DND-41 (cell line): Measurements from ENCODE around the gene TCEANC2.

ENCODE experiments used
- EZH2 ChIP-seq: IDR thresholded peaks from 3 replicates; pipeline ENCODE4 v1.6.1; 2012; ENCODE audit warnings: borderline replicate concordance, low read depth, mild to moderate bottlenecking, moderate library complexity, low read length, inconsistent platforms; ENCODE audit not compliant: severe bottlenecking
- TF ChIP-seq, protein P1 (sequence below): IDR thresholded peaks from 2 replicates; pipeline ENCODE4 v1.5.1; 2012; ENCODE audit warnings: borderline replicate concordance, low read length, moderate library complexity, mild to moderate bottlenecking; ENCODE audit not compliant: poor library complexity, severe bottlenecking; ENCODE audit errors: extremely low read depth

DNA sequence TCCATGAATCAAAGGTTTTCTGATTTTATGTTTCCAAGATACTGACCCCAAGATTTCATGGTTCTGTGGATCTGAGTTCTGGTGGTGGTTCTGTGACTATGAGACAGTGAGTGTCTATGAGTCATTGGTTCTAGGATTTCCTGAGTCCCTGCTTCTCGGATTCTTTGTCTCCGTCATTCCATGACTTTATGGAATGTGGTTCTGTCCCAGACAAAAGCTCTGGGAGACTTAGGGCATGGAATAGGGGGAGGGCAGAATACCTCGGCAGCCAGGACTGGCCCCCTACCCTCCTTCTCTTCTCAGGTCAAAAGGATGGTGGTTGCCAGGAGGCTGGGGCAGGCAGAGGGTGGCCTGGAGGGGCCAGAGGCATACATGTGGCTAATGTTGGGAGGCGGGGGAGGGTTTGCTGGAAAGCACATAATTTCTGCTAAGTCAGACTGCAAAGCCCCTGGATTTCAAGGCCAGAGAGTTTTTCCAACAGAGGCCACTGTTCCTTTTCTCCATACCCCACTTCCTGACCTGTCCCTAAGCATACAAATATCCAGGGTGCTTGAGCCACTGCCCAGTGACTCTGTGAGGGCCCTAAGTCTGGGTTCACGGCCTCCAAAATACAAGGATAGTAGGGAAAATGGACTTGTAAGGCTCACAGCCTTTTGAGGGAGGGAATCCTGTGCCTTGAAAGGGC lies 82.2 kb downstream of the TCEANC2 start:
- TF ChIP-seq, protein P1, sequence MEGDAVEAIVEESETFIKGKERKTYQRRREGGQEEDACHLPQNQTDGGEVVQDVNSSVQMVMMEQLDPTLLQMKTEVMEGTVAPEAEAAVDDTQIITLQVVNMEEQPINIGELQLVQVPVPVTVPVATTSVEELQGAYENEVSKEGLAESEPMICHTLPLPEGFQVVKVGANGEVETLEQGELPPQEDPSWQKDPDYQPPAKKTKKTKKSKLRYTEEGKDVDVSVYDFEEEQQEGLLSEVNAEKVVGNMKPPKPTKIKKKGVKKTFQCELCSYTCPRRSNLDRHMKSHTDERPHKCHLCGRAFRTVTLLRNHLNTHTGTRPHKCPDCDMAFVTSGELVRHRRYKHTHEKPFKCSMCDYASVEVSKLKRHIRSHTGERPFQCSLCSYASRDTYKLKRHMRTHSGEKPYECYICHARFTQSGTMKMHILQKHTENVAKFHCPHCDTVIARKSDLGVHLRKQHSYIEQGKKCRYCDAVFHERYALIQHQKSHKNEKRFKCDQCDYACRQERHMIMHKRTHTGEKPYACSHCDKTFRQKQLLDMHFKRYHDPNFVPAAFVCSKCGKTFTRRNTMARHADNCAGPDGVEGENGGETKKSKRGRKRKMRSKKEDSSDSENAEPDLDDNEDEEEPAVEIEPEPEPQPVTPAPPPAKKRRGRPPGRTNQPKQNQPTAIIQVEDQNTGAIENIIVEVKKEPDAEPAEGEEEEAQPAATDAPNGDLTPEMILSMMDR, result no peak
- TF ChIP-seq EZH2, result no peak
